T-helper 22 cell (primary cell): ENCODE data around the gene CST3.
"Not testable (repeated sequence)": the region's sequence is repeated elsewhere in the genome, so short reads cannot be mapped to it uniquely, and the experiment has no call there.

Source experiments
- DNase-seq: peaks from one replicate; pipeline ENCODE4 v3.0.0-alpha.2; 2020; ENCODE audit warnings: low read depth

CST3 gene

DNA sequence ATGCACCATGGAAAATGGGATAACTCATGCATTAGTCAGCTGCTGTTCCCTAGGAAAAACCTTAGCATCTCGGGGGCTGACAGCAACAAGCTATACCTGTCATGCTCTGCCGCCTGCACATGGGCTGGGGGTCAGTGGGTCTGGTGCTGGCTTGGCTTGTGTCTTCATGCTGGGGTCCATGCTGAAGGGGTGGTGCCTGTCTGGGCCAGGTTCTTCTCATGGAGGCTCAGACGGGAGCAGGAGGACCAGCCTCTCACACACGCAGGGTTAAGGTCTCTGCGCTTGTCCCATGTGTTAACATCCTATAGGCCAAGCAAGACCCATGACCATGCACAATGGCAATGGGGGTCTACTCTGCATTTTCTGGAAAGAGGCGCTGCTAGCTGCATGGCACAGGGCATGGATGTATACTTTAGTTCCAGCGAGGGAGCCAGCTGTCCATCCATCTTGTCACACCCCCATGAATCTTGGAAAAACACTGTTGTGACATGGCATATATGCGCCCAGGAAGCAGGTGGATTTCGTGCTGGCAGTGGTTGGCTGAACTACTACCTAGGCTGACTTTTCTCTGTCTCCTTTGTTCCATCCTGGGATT, 24.6 kb upstream of the CST3 start:
- DNase-seq = no peak

DNA sequence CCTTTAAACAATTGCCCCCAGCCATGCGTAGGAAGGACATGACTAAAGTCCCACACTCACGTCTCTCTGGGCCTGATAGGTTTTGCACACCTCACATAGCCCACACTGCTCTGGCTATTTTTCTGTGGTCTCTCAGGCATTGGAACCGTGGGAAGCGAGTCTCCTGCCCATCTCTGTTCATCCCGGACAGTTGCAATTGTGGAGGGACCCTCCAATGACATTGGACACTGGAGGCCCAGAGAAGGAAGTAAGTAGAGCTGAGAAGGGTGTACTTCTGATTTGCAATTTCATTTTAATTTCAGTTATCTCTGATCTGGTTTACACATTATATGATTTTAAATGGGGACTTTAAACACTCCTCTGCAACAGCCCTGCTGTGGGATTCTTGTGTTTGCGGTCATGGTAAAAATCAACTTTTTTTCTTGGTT, 23.3 kb upstream of the CST3 start:
- no peak for DNase-seq

DNA sequence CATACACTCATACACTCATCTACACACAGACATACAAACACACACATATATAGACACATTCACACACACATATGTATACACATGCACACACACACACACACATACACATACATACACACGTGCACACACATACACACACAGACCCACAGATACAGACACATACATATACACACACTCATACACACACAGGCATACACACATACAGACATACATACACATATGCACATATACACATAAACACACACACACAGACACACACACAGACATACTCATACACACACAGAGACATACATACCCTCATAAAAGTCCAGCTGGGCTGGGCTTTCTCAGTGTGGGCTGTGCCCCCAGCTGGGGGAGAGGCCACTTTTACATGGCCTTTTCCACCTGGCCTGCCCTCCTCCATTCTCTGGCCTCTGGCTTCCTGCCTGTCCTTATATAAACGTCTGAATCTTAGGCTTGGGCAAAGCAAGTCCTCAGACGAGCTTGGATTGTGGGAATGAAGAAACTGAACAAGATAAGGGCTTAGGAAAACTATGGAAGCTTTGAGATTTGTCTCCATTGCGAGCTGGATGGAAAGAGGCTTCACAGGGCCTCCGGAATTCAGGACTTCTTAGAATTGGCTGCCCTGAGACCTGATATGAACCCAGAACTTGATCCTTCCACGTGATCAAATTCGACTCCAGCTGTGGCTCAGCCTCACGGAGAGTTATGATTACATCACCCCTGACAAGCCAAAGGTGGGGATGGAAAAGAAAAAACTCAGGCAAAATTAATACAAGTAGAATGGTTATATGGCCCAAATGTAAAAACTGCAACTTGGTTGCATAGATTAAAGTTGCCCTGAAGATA, 22.5 kb upstream of the CST3 start:
- no peak for DNase-seq

DNA sequence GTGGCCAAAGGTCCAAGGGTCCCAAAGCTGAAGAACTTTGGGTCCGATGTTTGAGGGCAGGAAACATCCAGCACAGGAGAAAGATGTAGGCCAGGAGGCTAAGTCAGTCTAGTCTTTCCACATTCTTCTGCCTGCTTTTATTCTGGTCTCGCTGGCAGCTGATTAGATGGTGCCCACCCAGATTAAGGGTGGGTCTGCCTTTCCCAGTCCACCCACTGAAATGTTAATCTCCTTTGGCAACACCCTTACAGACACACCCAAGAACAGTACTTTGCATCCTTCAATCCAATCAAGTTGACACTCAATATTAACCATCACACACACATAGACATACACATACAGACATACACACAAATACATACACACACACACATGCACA, 21.8 kb upstream of the CST3 start:
- not testable (repeated sequence) for DNase-seq

DNA sequence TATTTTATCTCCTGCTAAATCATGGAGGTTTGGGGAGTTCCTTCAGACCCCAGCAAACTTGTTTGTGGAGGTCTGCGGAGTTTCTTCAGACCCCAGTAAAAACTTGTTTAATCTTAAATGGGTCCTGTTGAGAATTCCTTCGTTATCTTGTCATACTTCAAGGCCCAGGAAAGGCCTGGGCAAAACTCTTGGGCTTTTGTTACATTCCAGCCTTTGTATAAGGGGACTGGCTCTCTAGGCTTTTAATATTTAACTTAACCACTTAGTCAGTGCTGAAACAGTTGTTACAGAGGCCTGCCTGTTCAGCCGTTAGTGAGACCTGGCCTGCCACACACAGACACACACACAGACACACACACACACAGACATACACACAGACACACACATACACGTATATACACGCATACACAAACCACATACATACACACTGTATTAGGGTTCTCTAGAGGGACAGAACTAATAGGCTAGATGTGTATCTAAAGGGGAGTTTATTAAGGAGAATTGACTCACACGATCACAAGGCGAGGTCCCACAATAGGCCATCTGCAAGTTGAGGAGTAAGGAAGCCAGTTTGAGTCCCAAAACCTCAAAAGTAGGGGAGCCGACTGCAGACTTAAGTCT, 21.3 kb upstream of the CST3 start:
- DNase-seq = no peak

DNA sequence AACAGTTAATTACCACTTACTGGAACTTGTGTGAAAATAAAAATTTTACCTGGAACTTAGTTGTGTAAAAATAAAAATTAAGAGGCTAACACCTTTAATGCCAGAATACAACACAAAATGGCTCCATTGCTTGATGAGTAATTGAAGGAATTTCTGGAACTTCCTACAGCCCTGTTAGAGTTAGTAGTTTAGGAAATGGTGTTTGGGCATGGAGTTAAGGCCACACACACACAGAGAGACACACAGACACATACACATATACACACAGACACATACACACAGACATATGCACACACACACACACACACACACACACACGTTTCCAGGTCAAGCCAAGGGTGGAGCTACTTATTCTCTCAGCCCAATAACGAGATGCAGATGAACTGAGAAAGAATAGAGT, 20.6 kb upstream of the CST3 start:
- DNase-seq = no peak

DNA sequence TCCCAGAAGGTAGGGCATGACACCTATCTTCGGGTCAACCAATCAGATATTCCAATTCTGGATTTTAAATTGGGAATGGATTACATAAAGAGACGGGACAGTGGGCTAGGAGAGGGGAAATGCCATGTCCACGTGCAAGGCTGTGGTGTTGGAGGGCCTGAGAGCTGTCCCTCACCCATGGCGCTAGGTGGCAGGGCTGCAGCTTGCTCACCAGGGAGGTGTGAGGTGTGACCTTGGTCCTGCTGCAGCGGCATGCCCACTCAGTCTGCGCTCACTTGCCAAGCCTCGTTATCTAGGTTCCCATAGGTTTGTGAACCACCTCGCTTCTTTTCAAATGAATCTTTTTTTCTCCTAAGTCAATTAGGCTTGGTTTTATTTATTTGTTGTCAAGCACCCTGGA, 19.4 kb upstream of the CST3 start:
- DNase-seq = no peak

DNA sequence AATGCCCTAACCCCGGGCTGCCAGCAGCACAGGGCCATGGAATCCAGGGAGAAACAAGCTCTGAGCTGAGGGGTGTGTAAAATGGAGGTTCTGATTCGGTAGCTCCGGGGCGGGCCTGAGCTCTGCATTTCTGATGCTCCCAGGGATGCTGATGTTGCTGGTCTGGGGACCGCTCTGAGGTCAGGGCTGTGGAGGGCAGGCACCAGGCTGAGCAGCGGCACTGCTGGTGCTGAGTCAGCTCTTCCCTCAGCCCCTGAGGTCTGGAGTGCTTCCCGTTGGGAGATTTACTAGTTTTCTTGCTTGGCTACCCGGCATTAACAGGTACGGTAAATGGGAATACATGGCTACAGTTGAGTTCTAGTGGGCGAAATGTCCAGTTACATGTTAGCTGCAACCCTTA, 18.6 kb upstream of the CST3 start:
- DNase-seq = no peak

DNA sequence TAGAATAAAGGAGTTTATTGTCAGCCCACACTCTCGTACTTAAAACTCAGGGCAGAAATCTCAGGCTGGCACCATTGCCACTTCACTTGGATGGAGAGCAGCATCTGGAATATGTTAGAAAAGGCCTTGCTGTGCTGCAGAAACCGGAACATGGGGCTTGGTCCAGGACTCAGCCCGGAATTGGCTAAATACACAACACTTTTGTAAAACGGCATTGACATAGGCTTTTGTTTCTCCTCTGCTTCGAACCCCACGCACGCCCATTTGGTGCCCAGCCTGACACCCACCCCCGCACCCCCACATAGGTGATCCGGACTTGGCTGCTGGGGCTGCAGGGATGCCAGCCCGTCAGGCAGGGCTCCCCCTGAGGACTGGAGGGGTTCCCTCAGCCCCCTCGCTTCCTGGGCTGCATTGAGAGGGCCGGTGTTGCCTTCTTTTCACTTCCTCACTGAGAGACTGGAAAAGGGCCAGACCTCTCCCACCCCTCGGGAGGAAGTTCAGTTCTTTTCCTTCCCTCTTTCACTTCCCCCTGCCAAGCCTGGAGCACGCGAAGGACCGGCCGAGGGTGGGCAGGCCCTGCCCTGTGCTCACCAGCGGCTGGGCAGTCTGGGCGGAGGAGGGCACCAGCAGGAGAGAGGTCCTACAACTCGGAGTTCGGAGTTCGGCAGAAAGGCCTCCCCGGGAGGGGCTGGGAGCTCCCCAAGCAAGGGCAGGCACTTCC, 17.9 kb upstream of the CST3 start:
- DNase-seq = no peak

DNA sequence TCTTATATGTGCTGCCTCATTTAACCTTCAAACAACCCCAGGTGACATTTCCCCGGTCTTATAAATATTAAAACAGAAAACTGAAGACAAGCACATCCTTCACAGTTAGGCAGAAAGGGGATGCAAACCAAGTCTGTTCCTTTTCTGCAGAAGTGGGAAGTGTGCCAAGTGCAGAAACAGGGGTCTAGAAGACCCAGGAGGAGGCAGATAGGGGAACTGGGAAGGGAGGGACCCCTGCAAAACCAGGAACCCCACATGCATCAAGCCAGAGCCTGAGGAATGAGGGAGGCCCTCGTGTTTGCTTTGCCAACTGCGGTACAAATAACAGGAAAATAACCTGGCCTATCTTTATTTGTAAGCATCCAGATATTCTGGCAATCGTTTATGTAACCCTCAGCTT, 17.0 kb upstream of the CST3 start:
- DNase-seq = no peak

DNA sequence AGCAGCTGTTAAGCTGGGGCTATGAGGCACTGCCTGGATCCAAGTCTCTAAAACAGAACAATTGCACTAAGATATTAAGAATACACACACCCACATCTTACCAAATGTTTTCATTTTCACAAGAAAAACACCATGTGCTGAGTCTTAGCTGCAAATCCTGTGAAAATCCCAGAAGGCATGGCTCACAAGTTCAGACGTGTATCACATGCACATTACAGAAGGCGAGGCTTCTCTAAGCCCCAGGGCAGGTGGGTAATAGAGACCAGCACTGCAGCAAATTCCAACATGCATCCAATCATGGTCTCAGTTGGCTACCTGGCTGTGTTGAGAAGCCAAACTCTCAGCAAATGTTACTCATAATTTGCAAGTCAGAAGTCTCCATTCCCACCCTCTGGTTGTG, 16.2 kb upstream of the CST3 start:
- DNase-seq = no peak

DNA sequence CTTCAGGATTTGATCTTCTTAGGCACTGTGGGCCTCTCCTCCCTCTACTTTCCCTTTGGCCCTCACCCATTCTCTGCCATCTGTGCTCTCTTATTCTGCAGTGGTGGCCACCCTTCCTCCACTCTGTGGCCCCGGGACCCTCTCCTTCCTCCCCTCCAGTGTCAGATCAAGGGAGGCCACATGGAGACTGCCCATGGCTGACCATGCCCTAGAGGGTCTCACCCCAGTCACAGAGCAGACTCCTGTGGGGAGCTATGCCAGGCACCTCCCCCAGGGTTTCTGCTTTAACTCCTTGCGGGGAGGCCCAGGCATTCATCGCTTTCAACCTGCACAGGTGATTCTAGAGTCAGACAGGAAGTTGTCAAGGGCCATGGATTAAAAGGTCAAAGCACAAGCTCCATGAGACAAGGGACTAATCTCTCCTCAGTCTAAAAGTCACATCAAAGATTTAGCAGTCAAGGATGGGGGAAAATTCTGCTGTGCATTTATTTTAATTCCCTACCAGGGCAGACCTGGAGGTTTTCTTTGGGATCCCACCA, 15.7 kb upstream of the CST3 start:
- DNase-seq = no peak

DNA sequence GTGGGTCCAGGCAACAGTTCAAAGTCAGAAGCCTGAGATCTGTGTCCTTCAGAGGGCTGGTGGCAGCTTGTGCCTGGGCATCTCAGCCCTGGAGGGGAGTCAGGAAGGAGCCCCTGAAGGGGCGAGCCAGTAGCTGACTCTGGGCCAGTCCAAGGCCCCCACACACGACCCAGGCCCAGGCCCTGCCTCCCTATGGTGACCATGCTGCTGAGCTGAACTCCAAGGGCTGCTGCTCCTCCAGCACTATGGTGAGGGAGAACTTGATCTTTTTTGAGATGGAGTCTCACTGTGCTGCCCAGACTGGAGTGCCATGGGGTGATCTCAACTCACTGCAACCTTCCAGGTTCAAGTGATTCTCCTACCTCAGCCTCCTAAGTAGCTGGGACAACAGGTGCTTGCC, 15.2 kb upstream of the CST3 start:
- no peak for DNase-seq

DNA sequence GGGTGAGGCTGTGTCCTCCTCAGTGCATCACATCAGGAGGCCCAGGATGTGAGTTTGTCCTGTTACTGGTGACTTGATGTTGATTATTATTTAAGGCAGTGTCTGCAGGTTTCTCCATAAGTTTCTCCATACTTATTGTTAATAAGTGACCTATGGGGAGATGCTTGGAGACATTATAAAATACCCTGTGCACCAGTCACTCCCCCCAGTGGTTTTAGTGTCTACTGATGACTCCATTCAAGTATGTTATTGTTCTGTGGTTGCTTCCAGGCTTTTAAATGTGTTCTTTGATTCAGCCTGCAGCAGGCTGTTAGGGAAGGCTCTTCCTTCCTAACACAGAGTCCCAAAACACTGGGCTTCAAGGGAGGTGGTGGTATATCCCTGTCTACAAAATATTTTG, 14.6 kb upstream of the CST3 start:
- no peak for DNase-seq

DNA sequence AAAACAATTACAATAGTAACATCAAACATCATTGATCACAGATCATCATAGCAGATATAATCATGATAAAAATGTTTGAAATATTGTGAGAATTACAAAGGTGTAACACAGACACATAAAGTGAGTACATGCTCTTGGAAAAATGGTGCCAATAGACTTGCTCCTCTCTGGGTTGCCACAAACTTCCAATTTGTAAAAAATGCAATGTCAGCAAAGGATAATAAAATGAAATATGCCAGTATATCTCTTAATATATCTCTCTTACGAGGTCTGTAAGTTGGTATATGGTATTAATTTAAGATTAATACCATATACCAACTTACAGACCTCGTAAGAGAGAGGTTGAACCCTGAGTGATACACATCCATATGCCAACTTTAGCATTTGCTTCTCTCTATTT, 13.4 kb upstream of the CST3 start:
- no peak for DNase-seq

DNA sequence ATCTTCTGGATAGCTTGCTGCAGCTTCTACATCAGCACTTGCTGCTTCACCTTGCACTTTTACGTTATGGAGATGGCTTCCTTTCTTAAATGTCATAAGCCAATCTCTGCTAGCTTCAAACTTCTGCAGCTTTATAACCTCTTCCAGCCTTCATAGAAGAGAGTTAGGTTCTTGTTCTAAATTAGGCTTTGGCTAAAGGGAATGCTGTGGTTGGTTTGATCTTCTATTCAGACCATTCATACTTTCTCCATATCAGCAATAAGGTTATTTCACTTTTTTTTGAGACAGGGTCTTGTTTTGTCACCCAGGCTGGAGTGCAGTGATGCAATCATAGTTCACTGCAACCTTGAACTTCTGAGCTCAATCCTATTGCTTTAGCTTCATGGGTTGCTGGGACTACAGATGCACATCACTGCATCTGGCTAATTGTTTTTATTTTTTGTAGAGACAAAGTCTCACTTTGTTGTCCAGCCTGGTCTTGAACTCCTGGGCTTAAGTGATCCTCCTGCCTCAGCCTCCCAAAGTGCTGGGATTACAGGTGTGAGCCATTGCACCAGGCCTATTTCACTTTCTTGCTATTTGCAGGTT, 12.2 kb upstream of the CST3 start:
- DNase-seq = no peak

DNA sequence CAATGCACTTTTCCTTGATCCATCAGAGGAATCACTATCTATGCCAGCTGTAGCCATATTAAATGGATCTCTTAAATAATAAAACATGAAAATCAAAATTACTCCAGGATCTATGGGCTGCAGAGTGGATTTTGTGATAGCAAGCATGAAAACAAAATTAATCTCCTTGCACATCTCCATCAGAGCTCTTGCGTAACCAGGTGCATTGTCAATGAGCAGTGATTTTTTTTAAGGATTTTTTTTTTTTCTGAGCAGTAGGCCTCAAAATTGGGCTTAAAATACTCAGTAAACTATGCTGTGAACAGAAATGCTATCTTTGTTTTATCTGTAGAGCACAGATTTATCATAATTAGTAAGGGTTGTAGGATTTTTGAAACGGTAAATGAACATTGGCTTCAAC, 11.5 kb upstream of the CST3 start:
- DNase-seq = no peak

DNA sequence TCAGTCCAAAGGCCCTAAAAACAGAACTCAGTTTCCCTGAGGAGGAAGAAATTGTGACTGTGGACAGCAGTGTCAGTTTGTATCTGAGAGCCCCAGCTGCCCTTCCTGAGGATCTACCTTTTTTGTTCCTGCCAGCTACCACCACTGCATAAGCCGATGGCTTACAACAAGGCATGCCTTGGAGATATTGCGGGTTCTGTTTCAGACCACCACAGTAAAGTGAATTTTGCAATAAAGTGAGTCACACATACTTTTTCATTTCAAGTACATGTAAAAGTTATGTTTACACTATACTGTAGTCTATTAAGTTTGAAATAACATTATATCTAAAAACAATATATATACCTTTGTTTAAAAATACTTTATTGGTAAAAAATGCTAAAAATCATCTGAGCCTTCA, 9.6 kb upstream of the CST3 start:
- no peak for DNase-seq

DNA sequence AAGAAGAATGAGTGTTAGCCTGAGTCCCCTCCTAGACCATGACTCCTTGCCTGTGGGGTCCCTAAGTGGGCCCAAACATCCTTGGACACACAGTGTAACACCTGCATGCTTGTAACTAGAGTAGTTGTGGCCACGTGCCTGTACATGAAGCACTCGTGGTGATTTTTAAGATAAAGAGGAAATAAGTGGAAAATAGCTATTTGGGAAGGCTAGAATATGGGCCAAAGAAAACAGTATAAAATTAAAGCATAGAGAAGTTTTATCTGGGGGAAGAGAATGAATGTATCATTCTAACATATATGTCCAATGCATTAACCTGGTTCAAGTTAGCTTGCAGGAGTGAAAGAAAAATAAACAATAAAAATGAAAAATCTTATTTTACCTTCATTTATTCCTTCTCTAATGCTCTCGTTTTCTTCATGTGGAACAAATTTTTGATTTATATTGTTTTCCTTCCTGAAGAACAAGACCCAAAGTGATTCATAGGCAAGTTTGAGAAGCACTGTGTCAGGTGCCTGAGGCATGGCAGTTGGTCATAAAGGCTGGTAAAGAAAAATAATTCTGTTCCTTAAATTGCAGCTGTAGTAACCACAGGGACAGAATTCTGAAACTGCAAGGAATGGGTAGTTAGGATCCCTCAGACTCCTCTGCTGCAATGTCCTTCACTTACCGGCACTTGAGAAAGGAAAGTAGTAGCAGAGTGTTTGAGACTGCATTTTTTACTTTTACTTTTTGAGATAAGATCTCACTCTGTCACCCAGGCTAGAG, 8.5 kb upstream of the CST3 start:
- no peak for DNase-seq

DNA sequence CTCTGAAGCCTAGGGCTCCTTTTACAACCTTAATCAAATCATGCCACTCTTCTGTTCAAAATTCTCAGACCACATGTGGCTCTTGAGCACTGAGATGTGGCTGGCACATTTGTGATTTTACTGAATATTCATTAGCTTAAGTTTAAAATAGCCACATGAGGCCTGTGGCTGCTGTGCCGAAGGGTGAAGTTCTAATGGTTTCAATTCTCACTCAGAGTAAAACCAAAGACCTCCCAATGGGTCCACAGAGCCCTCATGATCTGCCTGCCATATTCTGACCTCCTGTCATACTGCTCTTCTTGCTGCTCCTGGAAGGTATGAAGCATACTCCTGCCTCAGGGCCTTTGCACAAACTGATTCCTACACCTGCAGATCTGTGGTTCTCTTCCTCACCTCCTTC, 7.8 kb upstream of the CST3 start:
- no peak for DNase-seq

DNA sequence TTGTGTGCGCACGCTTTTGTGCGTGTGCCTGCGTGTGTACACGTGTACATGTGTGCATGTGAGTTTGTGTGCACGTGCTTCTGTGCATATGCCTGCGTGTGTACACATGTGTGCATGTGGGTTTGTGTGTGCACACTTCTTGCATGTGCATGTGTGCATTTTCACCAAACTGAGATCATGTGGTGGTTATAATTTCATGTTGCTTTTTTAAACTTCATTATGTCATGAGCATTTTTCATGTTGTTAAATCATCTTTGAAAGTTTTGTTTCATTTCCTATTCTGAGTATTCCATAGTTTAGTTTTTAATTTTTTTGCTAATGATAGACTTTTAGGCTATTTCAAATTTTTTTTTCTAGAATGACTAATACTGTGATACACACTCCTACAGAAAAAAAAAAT, 6.4 kb upstream of the CST3 start:
- no peak for DNase-seq

DNA sequence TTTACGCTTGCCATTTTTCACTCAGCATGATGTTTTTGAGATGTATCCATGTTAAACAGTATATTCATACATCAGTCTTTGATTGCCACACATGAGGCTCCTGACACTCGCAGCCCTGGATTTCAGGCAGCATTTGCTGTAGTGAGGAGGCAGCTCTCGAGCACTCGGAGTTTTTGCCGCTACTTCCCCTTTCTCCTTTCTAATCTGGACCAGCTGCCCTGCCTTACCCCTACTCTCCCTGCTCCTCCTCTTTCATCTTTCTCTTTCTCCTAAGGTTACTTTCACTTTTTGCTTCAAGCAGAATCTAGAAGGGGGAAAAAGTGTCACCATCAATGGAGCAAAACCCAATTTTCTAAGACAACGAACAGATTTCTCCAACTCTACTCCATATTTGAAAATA, 5.9 kb upstream of the CST3 start:
- DNase-seq = no peak
